Measurements from ENCODE around the gene ENTPD2.

DNA sequence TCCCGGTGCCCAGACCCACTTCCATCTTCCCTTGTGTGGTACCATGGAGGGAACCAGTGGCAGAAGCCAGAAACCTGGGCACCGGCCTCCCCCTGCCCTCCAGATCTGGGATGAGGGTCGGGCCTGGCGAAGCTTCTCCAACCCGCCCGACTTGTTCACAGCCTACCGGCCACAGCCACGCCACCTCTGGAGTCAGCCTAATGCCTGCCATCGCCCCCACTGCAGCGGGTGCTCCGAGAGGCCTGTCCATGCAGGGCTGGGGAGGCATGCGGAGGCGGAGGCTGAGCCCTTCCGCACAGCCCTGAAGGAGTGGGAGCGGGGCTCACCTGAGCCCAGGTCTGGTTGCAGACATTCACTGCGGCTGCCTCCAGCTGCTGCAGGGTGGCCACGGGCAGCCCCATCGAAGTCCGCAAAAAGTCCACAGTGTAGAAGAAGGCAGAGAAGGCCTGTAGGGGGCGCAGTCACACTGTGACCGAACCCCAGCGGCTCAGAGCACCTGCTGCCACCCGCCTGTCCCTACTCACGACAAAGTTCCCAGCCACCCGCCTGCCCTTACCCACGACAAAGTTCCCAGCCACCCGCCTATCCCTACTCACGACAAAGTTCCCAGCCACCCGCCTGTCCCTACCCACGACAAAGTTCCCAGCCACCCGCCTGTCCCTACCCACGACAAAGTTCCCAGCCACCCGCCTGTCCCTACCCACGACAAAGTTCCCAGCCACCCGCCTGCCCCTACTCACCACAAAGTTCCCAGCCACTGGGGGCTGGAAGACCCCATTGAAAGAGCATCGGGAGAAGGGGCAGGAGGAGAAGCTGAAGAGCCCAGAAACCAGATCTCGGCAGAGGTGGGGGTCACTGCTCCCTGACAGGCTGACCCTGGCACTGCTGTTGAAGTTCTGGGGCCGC, 4.1 kb downstream of the ENTPD2 start:
- TF ChIP-seq, protein P1, sequence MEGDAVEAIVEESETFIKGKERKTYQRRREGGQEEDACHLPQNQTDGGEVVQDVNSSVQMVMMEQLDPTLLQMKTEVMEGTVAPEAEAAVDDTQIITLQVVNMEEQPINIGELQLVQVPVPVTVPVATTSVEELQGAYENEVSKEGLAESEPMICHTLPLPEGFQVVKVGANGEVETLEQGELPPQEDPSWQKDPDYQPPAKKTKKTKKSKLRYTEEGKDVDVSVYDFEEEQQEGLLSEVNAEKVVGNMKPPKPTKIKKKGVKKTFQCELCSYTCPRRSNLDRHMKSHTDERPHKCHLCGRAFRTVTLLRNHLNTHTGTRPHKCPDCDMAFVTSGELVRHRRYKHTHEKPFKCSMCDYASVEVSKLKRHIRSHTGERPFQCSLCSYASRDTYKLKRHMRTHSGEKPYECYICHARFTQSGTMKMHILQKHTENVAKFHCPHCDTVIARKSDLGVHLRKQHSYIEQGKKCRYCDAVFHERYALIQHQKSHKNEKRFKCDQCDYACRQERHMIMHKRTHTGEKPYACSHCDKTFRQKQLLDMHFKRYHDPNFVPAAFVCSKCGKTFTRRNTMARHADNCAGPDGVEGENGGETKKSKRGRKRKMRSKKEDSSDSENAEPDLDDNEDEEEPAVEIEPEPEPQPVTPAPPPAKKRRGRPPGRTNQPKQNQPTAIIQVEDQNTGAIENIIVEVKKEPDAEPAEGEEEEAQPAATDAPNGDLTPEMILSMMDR (IDR thresholded peaks at IDR 0.05) = no peak
- no peak for TF ChIP-seq POLR2A (IDR thresholded peaks at IDR 0.05)
